GM12875 (cell line): ENCODE data around the gene TRIM38.

Source experiments
- H3K4me3 ChIP-seq: one replicate; pipeline ENCODE4 v1.5.1; 2011; ENCODE audit warnings: low read depth, low read length, control low read depth
- TF ChIP-seq, protein P1 (sequence below): IDR thresholded peaks from 2 replicates; pipeline ENCODE4 v1.5.1; 2011; ENCODE audit warnings: low read depth, mild to moderate bottlenecking, control low read depth, inconsistent platforms, low read length, moderate library complexity, borderline replicate concordance; ENCODE audit not compliant: insufficient read depth

TRIM38 gene

GRCh38 chr6:25951296-25952032 is 11.1 kb upstream of the TRIM38 start:
- TF ChIP-seq, protein P1, sequence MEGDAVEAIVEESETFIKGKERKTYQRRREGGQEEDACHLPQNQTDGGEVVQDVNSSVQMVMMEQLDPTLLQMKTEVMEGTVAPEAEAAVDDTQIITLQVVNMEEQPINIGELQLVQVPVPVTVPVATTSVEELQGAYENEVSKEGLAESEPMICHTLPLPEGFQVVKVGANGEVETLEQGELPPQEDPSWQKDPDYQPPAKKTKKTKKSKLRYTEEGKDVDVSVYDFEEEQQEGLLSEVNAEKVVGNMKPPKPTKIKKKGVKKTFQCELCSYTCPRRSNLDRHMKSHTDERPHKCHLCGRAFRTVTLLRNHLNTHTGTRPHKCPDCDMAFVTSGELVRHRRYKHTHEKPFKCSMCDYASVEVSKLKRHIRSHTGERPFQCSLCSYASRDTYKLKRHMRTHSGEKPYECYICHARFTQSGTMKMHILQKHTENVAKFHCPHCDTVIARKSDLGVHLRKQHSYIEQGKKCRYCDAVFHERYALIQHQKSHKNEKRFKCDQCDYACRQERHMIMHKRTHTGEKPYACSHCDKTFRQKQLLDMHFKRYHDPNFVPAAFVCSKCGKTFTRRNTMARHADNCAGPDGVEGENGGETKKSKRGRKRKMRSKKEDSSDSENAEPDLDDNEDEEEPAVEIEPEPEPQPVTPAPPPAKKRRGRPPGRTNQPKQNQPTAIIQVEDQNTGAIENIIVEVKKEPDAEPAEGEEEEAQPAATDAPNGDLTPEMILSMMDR, result no peak

DNA sequence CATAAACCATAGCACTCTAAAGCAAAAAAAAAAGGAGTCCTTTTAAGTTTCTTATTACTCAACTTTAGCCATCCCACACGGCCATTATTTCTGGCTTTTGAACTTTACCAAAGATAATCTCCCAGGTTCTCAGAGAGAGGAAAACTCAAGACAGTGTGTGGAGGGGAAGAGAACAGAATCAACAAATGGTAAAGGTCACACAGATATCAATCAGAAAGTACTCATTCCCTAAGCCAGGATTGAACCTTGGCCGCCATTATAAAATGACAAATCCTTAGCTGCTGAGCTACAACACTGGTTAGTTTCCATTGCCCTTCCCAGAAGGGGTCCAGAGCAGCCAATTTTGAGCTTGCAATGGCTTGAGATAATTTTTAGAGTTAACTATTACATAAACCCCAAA is 10.1 kb upstream of the TRIM38 start:
- TF ChIP-seq, protein P1, result no peak
- no peak overlapping the region for H3K4me3 ChIP-seq

More at GRCh38 chr6:25951296-25952032, 11.1 kb upstream of the TRIM38 start:
- no peak overlapping the region for H3K4me3 ChIP-seq

- TF ChIP-seq, protein P1, result no peak
- no peak overlapping the region for H3K4me3 ChIP-seq
These were observed 8.9 kb upstream of the TRIM38 start for GRCh38 chr6:25953733-25954132.

GRCh38 chr6:25954756-25955155 is 7.8 kb upstream of the TRIM38 start:
- no peak overlapping the region for H3K4me3 ChIP-seq

GRCh38 chr6:25956226-25956625 is 6.4 kb upstream of the TRIM38 start:
- TF ChIP-seq, protein P1, result no peak
- no peak overlapping the region for H3K4me3 ChIP-seq

More at GRCh38 chr6:25954756-25955155, 7.8 kb upstream of the TRIM38 start:
- TF ChIP-seq, protein P1, result no peak

DNA sequence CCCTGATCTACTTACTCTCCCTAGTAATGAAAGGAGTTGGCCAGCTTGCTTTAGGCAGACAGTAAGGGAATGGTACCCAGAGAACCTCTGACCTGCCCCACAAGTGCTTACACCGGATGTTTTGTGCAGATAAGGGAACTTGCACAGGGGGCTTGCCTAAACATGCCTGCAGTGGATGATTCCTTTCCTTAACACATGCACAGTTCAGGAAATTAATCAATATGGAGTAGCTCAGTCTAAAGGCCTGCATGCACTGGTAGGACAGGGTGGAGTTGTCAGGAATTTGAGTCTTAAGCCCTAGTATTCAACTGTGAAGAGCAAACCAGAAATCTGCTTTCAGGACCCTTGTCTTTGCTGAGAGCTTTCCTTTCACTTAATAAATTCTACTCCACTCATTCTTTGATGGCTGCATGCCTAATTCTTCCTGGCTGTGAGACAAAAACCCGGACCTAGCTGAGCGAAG is 3.9 kb upstream of the TRIM38 start:
- H3K4me3 ChIP-seq, result no peak overlapping the region
- TF ChIP-seq, protein P1, result no peak
